HG02759 (cell line): ENCODE results near the gene CCDC24.

Source experiments
- ATAC-seq: cut with Tn5 transposase; IDR thresholded peaks from one replicate; pipeline ENCODE4 v1.9.1; 2021; ENCODE audit warnings: mild to moderate bottlenecking, moderate library complexity; ENCODE audit not compliant: unreplicated experiment

The CCDC24 gene

GRCh38 chr1:43995984-43996732 is 4.8 kb downstream of the CCDC24 start:
- ATAC-seq: no peak

DNA sequence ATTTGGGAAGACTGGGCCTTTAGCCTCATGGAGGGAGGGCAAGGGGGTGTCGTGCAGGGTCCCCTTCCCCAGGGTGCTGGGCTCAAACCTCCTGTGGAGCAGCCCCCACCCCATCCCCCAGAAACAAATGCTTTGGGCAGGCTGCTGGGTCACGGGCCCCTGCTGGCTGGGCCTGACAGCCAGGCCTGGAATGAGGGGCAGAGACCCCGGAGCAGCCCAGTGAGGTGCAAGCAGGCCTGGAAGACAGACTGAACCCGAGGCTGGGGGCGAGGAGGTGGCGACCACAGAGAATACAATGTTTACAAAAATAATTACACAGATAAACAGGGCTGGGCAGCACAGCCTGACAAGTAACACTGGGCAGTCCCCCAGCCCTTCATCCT is 5.3 kb downstream of the CCDC24 start:
- no peak for ATAC-seq

DNA sequence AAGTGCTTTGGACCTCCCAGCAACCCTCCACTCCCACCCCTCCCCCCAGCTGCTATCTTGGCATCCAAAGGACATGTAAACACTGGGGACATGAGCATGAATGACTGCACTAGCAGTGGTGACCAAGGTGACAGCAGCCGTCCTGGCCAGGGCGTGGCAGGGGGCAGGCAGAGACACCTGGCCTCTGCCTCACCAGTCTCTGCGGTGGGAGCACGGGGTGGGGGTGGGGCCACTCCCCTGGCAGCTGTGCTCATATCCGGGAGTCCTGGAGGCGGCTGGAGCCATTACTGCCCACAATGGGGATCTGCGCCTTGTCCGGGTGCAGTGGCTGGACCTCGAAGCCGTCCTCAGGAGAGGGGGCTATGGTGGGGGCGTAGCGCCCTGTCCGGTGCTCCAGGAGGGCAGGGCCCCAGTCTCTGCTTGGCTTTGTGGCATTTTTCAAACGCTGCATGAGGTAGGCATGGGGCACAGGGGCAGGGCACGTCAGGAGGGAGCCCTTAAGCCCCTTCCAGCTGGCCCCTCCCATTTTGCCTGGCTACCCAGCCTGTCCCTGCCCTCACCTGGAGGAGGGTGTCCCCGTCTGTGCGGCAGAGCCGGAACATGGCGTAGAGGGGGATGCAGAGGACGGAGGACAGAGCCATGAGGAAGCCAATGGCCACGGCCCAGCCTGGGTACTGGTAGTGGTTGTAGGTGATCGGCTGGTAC is 6.0 kb downstream of the CCDC24 start:
- ATAC-seq: no peak

- no peak for ATAC-seq
Observed at GRCh38 chr1:43998000-43998378, 6.6 kb downstream of the CCDC24 start.

- no peak for ATAC-seq
Observed at GRCh38 chr1:43999455-43999854, 8.1 kb downstream of the CCDC24 start.

- no peak for ATAC-seq
Observed at GRCh38 chr1:44000122-44000665, 8.8 kb downstream of the CCDC24 start.

DNA sequence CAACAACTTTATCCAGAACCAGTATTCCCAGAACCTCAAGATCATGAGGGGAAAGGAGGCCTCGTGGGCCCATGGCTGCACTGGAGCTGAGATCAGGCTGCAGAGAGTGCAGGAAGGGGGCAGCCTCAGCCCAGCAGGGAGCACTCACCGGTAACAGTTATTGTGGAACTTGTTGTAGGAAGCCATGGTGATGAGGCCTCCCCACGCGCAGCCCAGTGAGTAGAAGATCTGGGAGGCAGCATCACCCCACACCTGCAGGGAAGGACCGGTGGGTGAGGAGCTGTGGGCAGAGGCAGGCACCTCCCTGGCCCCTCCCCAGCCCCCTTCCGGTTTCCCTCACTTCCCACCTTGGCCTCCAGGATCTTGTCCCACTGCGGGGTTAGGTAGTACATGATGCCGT is 10.8 kb downstream of the CCDC24 start:
- ATAC-seq: no peak

DNA sequence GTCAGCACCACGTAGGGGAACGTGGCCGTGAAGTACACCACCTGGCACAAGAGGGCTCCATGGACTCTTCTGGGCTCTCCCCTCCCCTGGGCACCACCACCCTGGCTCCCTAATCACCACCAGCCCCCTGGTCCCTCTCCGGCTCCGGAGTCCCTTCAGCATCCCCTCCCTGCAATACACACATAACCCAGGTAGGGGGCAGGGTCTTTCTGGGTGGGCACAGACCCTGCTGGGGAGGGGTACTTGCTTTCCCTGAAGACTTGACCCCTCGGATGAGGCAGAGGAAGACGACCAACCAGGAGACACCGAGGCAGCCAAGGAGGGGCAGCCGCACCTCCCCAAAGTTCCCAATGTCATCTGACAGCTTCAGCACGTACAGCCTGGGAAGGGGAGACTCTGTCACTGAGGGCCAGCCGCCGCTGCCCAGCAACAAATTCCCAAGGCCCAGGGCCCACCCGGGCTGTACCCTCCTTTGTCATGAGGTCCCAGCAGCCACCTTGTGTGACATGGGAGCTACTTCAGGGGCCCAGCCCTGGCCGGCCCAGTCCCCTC is 11.3 kb downstream of the CCDC24 start:
- ATAC-seq: no peak

DNA sequence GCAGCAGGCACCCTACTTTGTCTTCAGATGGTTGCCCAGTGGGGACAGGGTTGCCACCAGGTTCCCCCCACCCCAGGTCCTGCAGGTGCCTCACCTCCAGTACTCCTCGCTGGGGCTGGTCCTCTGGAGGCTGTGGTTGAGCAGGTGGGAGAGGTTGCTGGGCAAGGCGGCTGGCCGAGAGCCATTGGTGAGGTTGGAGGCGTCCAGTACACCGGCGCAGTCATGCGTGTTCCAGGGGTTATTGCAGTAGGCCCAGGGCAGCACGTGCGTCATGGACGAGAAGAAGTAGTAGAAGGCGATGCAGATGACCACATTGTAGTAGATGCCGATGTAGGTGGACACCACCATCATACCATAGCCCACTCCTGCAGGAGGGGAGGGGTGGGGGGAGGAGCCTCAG is 16.9 kb downstream of the CCDC24 start:
- no peak for ATAC-seq

DNA sequence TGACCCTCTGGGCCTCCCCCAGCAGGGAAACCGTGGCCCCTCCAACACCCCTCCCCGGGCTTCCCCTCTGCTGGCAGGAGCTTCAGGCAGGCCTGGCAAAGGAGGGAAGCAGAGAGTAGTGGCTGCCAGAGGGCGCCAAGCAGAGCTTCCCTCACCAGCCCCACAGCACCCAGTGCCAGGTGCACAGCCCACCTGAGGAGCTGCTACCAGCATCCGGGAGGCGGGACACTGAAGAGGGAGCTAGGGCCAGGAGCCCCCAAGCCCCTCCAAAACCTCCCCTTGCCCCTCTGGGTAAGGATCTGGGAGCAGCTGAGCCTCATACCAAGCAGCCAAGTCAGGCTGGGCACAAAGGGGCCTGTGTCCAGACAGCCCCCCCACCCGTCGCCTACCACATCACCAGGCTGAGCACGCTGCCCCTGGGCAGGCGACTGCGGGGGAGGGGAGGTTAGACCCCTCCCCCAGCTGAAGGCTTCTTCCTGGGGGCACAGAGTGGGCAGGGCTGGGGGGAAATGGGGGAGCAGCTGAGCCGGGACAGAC is 19.6 kb downstream of the CCDC24 start:
- no peak for ATAC-seq

- no peak for ATAC-seq
Observed at GRCh38 chr1:44012404-44012803, 21.0 kb downstream of the CCDC24 start.

- ATAC-seq: no peak
Observed at GRCh38 chr1:44012941-44013609, 21.7 kb downstream of the CCDC24 start.

DNA sequence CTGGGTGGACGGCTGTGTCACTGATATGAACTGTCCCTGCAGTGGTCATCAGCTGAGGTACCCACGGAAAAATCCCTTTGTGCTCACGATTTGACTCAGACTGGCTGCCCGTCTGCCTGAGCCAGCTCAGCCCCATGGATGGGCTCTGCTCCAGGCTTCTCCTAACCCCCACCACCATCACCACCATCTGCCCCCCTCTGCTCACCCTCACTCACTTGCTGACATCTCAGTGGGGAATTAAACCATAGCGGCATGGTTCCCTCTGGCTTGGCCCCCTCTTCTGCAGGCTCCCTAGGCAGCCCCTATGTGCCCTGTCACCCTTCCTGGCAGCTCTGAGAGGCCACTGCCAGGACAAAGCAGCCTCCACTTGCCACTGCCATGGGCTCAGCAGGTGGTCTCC is 22.6 kb downstream of the CCDC24 start:
- ATAC-seq: no peak

DNA sequence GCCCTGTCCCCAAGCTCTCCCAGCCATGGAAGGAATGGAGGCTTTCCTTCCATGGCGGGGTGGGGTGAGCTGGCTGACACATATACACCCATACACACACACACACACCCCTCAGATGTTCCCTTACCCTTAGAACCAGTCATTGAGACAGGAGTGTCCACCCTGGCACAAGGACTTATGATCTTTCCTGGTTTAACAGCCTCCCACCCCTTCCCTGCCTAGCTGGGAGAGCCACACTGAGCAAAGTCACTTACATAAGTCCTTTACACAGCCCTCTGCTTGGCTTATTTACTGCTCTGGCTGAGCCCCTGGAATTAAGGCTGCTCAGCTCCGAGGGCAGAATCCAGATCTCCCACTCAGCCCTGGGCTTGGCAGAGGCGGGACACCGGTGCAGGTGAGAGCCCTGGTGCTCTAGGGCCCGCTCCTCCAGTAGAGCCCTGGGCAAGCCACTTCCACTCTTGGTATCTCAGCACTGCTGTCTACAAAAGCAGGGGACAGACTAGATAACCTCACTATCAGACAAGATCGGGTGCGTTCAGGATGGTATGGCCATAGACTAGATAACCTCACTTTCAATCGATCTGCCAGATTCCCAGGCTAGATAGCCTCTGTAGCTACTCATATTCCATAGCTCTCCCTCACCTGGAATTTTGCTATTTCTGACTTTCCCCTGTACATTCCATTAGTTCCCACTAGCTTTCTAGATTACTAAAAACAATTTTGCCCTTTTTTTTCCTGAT is 23.1 kb downstream of the CCDC24 start:
- no peak for ATAC-seq

DNA sequence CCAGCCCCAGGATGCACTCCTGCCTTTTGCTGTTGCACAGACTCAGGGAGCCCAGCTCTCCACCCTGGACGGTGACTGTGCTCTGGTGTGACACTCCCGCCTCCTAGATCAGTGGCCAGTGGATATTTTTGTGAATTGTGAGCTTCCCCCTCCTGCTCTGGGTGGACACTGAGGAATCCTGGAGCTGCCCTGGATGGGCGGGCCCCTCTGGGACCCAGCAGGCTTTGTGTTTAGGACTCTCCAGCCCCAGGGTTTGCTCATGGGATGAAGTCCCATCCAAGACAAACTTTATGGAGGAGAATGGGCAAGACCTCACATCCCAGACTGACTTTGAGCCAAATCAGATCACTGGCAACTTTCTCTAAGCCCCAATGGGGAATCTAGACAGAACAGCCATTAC is 23.8 kb downstream of the CCDC24 start:
- ATAC-seq: no peak

DNA sequence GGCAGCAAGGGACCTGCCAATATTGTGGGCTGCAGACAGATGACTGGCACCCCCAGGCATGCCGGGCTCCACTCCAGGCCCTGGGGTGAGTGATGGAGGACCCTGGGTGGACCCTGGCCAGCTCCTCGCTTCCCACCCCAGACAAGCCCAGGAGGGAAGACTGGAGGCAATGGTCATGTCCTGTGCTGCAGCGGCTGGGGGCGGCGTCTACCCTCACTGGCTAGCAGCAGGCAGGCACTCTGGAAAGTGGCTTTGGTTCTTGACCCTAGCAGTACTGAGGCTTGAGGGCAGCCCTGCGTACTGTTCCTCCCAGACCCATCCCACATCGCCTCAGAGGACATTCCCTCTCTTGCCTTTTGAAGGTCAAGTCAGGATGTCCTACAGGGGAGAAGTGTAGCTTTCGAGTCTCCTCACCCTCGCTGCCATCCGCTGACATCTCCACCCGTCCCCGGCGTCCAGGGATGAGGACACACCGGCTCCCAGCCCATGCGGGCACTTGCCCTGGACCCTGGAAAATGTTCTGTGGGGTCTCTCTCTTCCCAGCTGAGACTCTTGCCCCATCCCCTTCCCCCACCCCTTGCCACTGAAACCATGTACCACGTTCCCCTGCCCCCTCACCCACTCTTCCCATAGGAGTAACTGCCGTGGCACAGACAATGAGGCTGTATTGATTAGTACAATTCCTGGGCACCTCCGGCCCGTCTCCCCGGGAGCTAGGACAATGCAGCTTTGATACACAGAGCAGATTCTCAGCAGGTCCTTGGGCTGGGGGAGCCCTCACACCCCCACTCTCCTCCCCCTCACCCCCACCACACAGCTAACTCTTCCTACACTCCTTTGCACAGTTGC is 24.9 kb downstream of the CCDC24 start:
- no peak for ATAC-seq

DNA sequence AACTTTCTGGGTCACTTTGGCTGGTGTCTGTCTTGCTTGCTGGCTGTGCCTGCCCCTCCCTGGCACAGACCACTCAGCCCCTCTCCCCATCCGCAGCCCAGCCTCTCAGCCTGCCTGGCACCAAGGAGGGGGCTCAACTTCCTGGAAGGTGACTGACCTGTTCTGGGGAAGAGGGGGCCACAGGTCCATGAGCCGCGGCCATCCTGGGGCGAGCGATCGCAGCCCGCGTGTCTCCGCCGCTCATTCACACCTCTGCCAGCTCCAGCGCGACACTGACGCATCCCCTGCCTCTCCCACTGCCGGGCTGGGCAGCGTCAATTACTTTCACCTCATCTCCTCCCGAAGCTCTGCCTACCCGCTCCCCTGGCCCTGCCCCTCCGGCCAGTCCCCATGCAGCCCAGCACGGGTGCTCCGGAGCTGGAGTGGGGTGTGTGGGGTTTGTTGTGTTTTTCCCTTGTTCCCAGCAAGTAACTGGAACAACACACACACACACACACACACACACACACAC is 25.5 kb downstream of the CCDC24 start:
- ATAC-seq: no peak

GRCh38 chr1:44019466-44019948 is 28.1 kb downstream of the CCDC24 start:
- ATAC-seq: no peak

GRCh38 chr1:44020464-44020863 is 29.1 kb downstream of the CCDC24 start:
- ATAC-seq: no peak
